K562 (cell line): ENCODE measurements around the gene ZFP92.

Experiments
- CTCF ChIP-seq, 3 experiments: IDR thresholded peaks in 2 of 3; conservative IDR thresholded peaks in 1 of 3; 2 replicates each; pipeline ENCODE4 v1.5.1; 2011 to 2012; ENCODE audit warnings: low read length in 3 of 3, mild to moderate bottlenecking in 3 of 3, control low read depth in 2 of 3, improper control_type of control experiment in 1 of 3, inconsistent platforms in 1 of 3, low read depth in 1 of 3, mixed read lengths in 1 of 3, moderate library complexity in 1 of 3; ENCODE audit not compliant: insufficient read depth in 2 of 3
- EP300 ChIP-seq: IDR thresholded peaks from 2 replicates; pipeline ENCODE4 v1.6.1; 2012; ENCODE audit warnings: low read length, improper control_type of control experiment
- FOXM1 ChIP-seq, 2 experiments: fragments of 450-650 bp in 1 of 2; sonication (generic) in 1 of 2; formaldehyde crosslinking in 1 of 2; IDR thresholded peaks; 2 replicates each; pipeline versions ENCODE4 v1.6.1 to v1.9.0; 2017 to 2022; ENCODE audit warnings: low read depth in 2 of 2, mild to moderate bottlenecking in 2 of 2, missing genetic modification reagents in 1 of 2, moderate library complexity in 1 of 2
- HNRNPLL ChIP-seq: fragments of 200-400 bp; formaldehyde crosslinking; IDR thresholded peaks from 2 replicates; pipeline ENCODE4 v1.6.1; 2017; ENCODE audit warnings: low read length, low read depth, mild to moderate bottlenecking; ENCODE audit not compliant: poor library complexity, severe bottlenecking
- HOXB6 ChIP-seq: fragments of 250-450 bp; sonication (Bioruptor Pico); IDR thresholded peaks from 2 replicates; pipeline ENCODE4 v1.5.1; 2022; ENCODE audit warnings: mild to moderate bottlenecking, borderline replicate concordance
- MTA1 ChIP-seq: fragments of 450-650 bp; IDR thresholded peaks from 2 replicates; pipeline ENCODE4 v1.6.1; 2017; ENCODE audit warnings: borderline replicate concordance
- POLR2AphosphoS5 ChIP-seq: IDR thresholded peaks from 2 replicates; pipeline ENCODE4 v1.6.1; 2011; ENCODE audit warnings: mild to moderate bottlenecking, low read depth, low read length, moderate library complexity; ENCODE audit not compliant: control insufficient read depth, insufficient read depth
- ZNF175 ChIP-seq: fragments of 200-800 bp; sonication (Bioruptor generic); IDR thresholded peaks from 2 replicates; pipeline ENCODE4 v1.6.1; 2016; ENCODE audit warnings: low read depth, mild to moderate bottlenecking, missing genetic modification characterization, missing compliant biosample characterization

- no peak for TF ChIP-seq HOXB6 (CRISPR knock-in tag)
- TF ChIP-seq POLR2AphosphoS5 = no peak
- TF ChIP-seq MTA1 = no peak
- TF ChIP-seq CTCF (IDR thresholded peaks at IDR 0.05 in 2 of 3, conservative IDR thresholded peaks at IDR 0.05 in 1 of 3; ENCODE audit: insufficient read depth in 2 of 3, low read depth in 1 of 3, low read length in 3 of 3) = no peak
- TF ChIP-seq ZNF175 (CRISPR knock-in tag) = no peak
- no peak for TF ChIP-seq FOXM1 (IDR thresholded peaks at IDR 0.05; ENCODE audit: low read depth)
- no peak for TF ChIP-seq FOXM1 (CRISPR knock-in tag; IDR thresholded peaks at IDR 0.05; ENCODE audit: low read depth)
- TF ChIP-seq HNRNPLL = no peak
- TF ChIP-seq EP300 = no peak
Observed at GRCh38 chrX:153416781-153417450, 5.6 kb downstream of the ZFP92 start.
